ELF-1 (cell line): ENCODE measurements around the gene ATP5F1E.
"Not testable (repeated sequence)": the region's sequence is repeated elsewhere in the genome, so short reads cannot be mapped to it uniquely, and the experiment has no call there.

Source experiments
- DNase-seq: peaks from one replicate; pipeline ENCODE4 v3.0.0-alpha.2; 2016; ENCODE audit warnings: low read depth, low spot score

Gene ATP5F1E

GRCh38 chr20:59043698-59044097 is 11.6 kb upstream of the ATP5F1E start:
- no peak for DNase-seq

- DNase-seq = peak; percentile 95
Measured at GRCh38 chr20:59042796-59043631, 10.9 kb upstream of the ATP5F1E start.

- no peak for DNase-seq
Measured at GRCh38 chr20:59042151-59042795, 10.1 kb upstream of the ATP5F1E start, which contains the start of gene PRELID3B. Gene PRELID3B (minus strand): TSS chr20:59042786. CDS start chr20:59042730, 56 bp downstream.

- not testable (repeated sequence) for DNase-seq
Measured at GRCh38 chr20:59041487-59041886, 9.4 kb upstream of the ATP5F1E start.

GRCh38 chr20:59040667-59041066 is 8.5 kb upstream of the ATP5F1E start:
- DNase-seq = no peak

GRCh38 chr20:59039233-59039632 is 7.1 kb upstream of the ATP5F1E start:
- no peak for DNase-seq

- DNase-seq = no peak
Measured at GRCh38 chr20:59037386-59037785, 5.3 kb upstream of the ATP5F1E start.

- DNase-seq = no peak
Measured at GRCh38 chr20:59035381-59035780, 3.2 kb upstream of the ATP5F1E start.

- no peak for DNase-seq
Measured at GRCh38 chr20:59033616-59034165, 1.6 kb upstream of the ATP5F1E start.

GRCh38 chr20:59033093-59033492 is 958 bp upstream of the ATP5F1E start:
- DNase-seq = no peak

GRCh38 chr20:59032713-59033059 is 551 bp upstream of the ATP5F1E start:
- no peak for DNase-seq

GRCh38 chr20:59031564-59032022 is 542 bp downstream of the ATP5F1E start:
- DNase-seq = no peak

- no peak for DNase-seq
Measured at GRCh38 chr20:59030911-59031563, 1.1 kb downstream of the ATP5F1E start.

GRCh38 chr20:59028812-59029211 is 3.3 kb downstream of the ATP5F1E start:
- no peak for DNase-seq

- no peak for DNase-seq
Measured at GRCh38 chr20:59027741-59028320, 4.3 kb downstream of the ATP5F1E start.

GRCh38 chr20:59026904-59027740 is 5.0 kb downstream of the ATP5F1E start:
- no peak for DNase-seq

- no peak for DNase-seq
Measured at GRCh38 chr20:59025511-59025910, 6.6 kb downstream of the ATP5F1E start.

- DNase-seq = no peak
Measured at GRCh38 chr20:59025086-59025485, 7.0 kb downstream of the ATP5F1E start.

- DNase-seq = no peak
Measured at GRCh38 chr20:59024111-59024530, 8.0 kb downstream of the ATP5F1E start.

- DNase-seq = no peak
Measured at GRCh38 chr20:59023616-59024015, 8.5 kb downstream of the ATP5F1E start.

GRCh38 chr20:59022754-59023153 is 9.4 kb downstream of the ATP5F1E start:
- no peak for DNase-seq
